GM12892 (cell line): ENCODE results near the gene GLUD2.

ENCODE experiments used
- POLR2A ChIP-seq: IDR thresholded peaks from 2 replicates; pipeline ENCODE4 v1.6.1; 2011; ENCODE audit warnings: low read depth, low read length, control low read depth
- POLR2AphosphoS5 ChIP-seq: IDR thresholded peaks from 2 replicates; pipeline ENCODE4 v1.6.1; 2011; ENCODE audit warnings: low read depth, low read length, control low read depth
- TAF1 ChIP-seq: IDR thresholded peaks from 2 replicates; pipeline ENCODE4 v1.6.1; 2011; ENCODE audit warnings: low read depth, mild to moderate bottlenecking, control low read depth, low read length, borderline replicate concordance

GRCh38 chrX:121036137-121036536 is 11.3 kb upstream of the GLUD2 start:
- TF ChIP-seq POLR2AphosphoS5 (no peak), POLR2A (no peak), TAF1 (no peak)
